ENCODE data around the gene TNRC6C.
A peak's percentile ranks its signal among the peaks of the same experiment; 100 is the strongest.

TNRC6C gene, protein sequence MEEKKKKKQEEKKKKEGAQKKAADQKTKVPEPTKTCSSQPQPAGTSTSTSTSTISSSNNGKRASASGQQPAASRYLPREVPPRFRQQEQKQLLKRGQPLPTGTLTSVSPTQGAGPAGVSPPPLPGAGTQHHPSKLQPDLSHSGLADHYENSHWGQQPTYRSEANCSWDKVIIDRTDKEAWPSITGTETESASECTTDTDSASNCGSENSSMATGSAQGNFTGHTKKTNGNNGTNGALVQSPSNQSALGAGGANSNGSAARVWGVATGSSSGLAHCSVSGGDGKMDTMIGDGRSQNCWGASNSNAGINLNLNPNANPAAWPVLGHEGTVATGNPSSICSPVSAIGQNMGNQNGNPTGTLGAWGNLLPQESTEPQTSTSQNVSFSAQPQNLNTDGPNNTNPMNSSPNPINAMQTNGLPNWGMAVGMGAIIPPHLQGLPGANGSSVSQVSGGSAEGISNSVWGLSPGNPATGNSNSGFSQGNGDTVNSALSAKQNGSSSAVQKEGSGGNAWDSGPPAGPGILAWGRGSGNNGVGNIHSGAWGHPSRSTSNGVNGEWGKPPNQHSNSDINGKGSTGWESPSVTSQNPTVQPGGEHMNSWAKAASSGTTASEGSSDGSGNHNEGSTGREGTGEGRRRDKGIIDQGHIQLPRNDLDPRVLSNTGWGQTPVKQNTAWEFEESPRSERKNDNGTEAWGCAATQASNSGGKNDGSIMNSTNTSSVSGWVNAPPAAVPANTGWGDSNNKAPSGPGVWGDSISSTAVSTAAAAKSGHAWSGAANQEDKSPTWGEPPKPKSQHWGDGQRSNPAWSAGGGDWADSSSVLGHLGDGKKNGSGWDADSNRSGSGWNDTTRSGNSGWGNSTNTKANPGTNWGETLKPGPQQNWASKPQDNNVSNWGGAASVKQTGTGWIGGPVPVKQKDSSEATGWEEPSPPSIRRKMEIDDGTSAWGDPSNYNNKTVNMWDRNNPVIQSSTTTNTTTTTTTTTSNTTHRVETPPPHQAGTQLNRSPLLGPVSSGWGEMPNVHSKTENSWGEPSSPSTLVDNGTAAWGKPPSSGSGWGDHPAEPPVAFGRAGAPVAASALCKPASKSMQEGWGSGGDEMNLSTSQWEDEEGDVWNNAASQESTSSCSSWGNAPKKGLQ (N-terminal part only)

DNA sequence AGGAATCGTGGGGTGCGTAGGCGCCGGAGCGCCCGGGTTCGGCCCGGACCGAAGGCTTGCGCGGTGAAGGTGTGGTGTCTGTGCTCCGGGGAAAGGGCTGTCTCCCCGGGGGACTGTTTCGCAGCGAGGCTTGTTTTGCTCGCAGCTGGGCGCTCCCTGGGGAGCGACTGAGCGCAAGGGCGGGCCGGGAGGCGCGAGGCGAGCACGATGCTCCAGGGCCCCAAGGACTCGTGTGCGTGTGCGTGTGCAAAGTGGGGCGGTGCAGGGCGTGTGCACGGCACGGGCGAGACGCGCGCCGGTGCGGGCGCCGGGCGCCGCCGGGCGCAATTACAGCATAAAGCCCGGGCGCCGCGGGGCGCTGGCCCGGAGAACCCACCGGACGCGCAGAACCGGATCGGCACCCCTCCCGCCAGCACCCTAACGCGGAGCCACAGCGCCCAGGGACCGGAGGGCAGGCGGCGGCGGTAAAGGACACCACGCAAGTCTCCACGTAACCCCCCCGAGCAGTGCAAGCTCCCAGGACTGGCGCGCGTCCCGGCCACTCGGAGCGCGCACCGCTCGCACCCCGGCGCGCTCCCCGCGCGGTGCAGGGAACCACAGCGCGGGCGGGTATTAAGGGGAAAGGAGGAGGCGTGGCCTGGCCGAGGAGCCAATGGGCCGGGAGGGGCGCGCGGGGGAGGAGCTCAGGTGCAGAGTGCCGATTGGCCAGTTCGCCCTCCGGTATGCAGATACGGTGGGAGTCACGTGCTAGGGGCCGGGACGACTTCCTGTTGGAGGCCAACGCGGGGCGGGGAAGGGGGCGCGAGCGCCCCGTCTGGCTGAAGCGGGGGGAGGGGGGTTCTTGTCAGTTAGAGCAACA lies at the start of gene TNRC6C:
TNRC6C (plus strand) TSS at position 847 of the 859 bp plus-strand sequence. CDS start 45,504 bp downstream, outside the sequence.
- peak; percentile 97 to 100 for DNase-seq

DNA sequence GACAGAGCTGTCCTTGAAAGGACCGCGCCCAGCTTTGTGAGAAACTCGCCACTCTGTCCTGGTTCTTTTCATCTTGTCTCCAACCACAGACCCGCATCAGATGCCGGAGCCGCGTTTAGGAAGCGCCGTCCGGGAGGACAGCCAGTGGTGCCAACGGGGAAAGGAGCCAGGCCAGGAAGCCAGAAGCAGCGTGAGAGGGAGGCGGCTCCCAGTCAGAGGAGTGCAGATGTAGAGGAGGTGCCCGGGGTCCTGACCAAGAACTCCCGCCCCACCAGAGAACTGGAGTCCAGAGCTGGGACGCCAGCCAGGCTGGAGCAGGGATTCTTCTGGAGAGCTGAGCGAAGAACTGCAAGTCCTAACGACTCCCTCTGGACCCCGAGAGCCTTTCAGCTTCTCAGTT lies 49.3 kb upstream of the TNRC6C start:
- DNase-seq, result no peak

DNA sequence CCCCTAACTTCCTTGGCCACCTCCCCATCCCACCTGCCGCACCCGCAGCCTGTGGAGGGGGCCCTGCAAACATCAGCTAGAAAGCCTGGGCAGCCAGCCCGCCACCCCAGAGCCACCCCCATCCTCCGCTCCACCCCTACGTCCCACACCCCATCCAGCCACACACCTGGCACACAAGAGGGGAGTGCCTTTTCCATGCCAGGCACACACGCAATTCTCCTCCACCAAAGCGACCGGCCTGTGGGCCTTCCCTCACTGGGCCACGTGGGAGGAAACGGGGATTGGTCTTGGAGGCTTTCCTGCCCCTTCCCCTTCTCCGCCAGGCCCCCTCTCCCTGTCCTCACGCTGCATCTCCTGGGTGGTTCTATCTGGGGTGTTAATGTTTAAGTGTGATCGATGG lies 48.7 kb upstream of the TNRC6C start:
- DNase-seq, result no peak

DNA sequence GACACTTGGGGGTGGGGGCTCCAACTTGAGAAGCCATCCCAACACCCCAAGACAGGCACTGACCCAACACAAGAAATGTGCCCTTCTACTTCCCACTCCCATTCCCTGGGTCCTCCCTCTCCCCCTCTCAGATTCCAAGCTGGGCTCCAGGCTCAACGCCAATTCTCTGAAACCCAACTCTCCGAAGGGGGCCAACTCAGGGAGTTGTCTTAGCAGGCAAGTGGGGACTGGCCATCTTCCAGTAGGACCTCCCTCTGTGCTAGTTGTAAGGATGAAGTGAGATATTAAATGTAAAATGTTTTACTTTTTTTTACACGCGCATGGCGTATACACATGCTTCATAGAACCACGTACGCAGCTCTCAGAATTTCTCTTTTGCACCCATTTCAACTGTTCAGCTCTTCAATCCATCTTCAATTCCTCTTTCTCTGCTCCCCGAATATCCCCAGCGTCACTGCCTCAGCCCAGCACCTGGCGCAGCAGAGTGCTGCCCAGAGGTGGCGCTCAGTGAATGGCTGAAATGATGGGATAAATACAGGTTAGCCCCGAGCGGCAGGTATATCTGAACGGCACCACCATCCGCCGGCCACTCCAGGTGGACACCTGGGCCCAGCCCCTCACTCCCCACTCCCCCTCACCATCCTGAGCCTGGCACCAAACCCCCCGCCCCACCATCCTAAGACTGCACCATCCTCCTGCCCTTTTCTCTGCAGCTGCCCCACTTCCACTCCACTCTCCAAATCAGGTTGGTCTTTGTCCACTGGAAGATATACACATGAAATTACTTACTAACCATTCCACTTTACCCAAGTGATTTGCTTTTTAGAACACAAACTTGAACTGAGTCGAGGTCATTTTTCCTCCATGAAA lies 43.9 kb upstream of the TNRC6C start:
- DNase-seq, result peak in 1 of 2 experiments; percentile 77

DNA sequence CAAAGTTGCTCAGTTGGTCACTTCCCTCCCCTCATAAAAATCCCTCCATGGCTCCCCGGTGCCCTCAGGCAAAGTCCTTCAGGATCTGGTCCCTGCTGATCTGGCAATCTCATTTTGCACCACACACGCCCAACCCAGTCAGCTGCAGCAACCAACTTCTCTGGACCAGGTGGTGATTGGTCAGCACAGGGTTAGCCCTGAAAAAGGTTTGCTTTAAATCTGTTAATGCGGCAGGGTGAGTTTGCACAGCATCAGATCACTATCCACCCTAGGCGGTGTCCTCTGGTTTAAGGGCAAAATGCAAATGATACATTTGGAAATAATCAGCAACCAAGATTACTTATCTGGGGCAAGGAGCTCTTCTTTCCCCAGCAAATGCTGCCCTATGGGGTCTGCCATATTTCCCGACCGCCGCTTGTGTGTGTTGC lies 42.9 kb upstream of the TNRC6C start:
- DNase-seq, result peak; percentile 20 to 47

DNA sequence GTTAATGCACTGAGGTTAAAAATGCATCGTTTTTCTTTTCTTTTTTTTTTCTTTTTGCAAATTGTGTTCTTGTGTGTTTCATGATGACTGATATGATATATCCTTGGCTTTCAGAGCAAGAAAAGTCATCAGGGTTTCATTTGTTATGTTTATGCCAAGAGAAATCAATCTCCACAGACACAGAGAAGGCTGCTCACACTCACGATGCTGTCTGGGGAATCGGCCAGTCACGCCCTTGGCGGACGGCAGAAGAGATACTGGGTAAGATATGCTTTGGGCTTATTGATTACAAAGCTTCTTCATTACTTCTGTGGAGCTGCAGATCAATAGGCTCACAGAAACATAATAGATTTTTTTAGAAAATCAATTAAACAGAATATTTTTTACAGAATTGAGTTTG lies 42.2 kb upstream of the TNRC6C start:
- DNase-seq, result no peak

DNA sequence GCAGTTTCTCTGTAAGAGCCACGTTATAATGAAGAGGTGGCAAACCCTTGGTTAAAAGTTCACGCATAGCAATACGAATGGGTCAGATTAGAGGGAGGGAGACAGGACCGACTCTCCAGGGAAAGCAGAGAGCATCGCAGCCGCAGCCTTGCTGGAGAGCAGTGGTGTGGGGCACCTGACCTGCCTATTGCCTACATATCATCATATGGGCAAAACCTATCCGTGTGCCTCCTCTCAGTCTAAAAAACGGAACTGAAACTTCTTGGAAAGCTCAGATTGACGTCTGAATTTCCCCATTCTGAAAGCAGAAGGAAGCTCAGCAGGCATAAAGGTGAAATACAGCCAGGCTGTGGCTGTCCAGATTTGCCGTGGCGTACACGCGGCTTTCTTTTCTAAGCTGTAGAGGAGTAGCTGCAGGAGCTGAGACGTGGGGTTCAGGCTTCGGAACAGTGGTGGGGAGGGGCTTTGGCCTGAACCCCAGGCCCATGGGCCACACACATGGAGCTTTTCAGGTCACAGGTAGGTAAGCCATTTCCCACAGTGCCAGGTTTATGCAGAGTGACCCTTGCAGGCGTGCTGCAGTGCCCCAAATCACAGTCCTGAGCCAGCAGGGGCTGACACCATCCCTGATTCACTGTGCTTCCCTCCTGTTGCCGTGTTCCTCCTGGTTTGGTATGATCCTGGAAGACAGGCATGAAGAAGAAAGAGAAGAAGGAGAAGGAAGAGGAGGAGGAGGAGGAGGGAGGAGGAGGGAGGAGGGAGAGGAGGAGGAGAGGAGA lies 41.6 kb upstream of the TNRC6C start:
- DNase-seq, result no peak

DNA sequence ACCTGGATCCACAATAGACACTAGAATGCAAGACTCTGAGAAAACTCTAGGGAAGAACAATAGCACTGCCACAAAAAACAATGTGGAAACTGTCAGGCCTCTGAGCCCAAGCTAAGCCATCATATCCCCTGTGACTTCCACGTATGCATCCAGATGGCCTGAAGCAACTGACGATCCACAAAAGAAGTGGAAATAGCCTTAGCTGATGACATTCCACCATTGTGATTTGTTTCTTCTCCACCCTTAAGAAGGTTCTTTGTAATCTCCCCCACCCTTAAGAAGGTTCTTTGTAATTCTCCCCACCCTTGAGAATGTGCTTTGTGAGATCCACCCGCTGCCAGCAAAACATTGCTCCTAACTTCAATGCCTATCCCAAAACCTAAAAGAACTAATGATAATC lies 39.2 kb upstream of the TNRC6C start:
- no peak for DNase-seq

DNA sequence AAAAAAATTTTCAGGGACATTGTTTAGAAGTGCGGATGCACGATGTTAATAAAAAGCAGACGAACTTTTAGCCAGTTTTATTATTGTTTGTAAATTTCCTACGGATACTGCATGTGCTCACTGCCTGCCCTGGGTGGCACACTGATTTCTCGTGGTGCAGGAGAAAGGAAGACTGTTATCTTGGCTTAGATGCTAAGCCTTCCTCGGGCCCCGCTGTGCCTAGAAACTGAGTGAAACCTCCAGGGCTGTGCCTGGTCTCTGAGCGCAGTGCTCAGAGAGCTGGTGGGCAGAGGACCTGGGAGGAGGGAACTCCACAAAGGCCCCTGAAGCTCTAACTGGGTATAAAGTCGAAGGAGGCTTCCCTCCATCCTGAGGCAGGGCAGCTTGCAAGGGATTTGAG lies 35.4 kb upstream of the TNRC6C start:
- no peak for DNase-seq

DNA sequence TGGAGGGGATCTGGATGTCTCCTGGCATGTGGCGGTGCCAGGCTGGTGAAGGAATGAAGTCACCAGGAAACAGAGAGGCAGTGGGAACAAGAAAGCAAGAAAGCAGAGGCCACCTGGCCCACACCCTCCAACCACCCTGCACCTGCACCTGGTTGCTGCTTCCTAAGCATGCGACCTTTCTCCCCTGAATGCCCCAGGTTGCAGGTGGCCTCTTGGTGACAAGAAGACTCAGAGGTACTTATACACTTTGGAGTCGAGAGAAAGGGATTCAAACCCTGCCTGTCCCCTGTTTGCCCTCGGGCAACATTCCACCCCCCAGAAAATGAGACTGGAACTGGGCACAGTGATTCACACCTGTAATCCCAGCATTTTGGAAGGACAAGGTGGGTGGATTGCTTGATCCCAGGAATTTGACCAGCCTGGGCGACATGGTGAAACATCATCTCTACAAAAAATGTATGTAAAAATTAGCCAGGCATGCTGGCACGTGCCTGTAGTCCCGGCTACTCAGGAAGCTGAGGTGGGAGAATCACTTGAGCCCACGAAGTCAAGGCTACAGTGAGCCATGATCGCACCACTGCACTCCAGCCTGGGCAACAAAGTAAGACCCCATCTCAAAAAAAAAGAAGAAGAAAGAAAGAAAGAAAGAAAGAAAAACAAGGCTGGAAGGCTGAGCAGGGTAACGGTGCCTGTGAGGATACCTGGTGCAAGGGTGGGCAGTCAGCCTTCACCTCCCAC lies 34.6 kb upstream of the TNRC6C start:
- peak in 1 of 2 experiments; percentile 44 for DNase-seq

DNA sequence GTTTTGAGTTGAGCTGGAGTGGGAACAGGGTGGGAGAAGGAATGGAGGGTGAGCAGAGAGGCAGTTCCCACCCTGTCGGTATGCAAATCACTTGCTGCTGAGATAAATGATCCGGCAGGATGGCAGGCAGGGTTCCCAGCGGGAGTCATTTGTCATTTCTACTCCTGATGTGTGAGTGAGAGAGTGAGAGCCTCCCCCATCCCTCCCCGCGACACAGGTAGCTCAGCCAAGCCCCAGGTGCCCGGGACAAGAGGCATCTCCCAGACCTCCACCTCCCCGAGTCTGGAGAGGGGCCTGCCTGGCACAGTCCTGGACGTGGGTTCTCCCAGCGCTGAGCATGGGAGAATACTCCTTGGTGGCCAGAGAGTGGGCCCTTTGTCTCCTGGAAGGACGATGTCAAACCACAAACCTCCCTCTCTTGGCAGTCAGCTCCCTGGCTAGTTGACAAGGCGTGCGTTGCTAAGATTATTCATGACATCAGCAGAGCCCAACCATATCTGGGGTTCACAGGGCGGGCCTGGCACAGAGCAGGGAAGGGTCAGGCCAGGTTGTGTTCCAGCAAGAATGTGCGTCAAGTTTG lies 33.7 kb upstream of the TNRC6C start:
- DNase-seq, result peak; percentile 77 to 89

DNA sequence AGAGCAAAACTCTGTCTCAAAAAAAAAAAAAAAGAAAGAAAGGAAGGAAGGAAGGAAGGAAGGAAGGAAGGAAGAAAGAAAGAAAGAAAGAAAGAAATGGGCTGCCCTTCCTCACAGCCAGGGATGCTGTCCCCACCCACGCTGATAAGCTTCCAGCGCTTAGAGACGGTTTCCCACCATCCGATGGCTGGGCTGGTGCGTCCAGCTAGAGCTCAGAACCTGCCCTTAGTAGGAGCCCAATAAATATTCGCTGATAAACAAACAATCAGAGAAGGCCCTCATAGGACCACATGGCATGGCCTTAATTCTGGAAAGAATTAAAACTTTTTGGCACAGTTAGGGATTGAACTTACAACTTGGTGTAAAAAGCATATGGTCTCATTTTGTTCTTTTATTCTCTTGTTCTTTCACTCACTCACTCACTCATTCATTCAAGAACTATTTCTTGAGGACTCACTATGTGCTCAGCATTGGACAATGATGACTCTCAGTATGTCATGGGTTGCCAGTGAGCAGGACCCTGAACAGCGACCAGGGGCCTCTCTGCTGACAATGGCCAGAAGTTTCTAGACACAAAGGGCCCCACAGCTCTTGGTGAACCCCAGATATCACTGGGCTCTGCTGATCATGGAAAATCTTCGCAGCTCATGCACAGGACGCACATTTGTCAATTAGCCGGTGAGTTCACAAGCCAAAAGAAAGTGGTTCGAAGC lies 32.5 kb upstream of the TNRC6C start:
- DNase-seq, result no peak

DNA sequence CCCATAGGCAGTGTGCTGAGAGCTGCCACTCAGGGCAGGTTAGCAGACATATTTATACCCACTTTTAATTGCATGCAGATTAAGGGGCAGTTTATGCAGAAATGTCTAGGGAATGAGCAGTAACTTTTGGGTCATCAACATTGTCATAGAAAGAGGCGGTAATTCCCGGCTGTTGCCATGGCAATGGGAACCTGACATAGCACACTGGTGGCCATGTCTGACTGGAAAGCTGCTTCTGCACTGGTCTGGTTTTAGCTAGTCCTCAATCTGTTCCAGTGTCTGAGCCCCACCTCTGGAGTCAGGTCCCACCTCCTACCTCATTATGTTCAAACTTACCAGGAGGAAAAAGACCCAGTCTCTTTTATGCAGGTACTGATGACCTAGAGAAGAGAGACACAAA lies 31.5 kb upstream of the TNRC6C start:
- DNase-seq, result no peak

DNA sequence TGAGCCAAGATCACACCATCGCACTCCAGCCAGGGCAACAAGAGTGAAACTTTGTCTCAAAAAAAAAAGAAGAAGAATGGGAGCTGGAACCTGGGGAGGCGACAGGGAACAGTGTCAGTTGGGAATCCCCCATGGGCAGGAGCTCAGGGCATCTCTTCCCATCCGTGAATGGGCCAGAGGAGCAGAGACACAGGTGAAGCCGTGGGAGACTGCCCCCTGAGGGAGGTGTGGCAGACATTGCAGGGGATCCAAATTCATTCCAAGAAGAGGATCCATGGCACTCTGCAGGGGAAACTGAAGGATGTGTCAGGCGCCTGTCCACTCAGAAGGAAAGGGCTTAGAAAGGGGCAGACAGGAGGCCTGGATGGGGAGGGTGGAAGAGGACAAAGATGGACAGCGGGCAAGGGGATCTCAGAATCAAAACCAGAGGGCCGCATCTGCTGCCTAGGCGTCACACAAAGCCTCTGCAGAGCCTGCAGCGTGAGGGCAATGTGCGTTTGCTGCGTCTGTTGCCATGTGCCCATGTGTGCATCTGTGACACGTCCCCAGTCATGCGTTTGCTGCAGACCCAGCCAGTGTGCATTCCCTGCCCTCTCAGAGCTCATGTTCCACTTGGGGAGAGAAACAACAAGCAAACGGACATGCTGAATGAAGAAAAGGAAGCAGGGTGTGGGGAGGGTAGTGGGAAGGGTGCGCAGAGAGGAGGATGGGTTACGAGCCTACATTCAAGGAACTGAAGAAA lies 30.6 kb upstream of the TNRC6C start:
- DNase-seq, result no peak

DNA sequence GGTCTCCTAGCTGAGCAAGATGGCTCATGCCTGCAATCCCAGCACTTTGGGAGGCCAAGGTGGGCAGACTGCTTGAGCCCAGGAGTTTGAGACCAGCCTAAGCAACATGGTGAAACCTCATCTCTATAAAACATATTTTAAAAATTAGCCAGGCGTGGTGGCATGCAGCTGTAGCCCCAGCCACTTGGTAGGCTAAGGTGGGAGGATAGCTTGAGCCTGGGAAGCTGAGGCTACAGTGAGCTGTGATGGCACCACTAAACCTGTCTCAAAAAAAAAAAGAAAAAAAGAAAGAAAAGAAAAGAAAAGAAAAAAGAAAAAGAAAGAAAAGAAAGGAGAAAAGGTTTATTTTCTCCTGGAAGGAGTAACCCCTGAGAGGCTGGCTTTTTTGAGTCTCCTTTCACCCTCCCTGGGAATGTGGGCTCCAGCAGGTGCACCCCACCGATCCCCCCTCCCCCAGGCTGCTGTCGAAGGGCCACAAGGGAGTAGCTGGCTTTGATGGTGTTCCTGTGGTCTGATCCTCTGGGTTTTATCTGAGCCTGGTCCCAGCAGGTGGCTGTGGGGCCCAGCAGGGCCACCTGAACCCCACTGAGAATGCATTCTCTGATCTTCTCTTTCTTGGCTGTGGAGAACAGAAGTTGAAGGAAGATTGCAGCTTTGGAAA lies 29.9 kb upstream of the TNRC6C start:
- no peak for DNase-seq

DNA sequence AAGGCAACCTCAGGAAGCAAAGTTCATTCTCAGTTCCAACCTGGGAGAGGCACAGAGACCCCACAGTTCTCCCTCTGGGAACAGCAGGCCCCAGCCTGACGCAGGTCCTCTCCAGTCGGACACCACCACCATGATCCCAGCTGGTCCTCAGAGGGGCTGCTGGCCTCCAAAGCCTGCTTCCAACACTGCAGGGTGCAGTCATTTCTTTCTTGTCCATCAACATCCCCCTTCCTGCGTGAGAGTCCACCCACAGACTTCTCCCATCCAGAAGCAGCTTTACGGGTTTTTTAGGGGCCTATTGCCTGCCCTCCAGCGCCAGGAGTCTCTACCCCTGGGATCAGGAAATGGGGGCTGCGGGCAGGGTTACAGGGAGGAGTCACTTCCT lies 29.3 kb upstream of the TNRC6C start:
- DNase-seq, result no peak

DNA sequence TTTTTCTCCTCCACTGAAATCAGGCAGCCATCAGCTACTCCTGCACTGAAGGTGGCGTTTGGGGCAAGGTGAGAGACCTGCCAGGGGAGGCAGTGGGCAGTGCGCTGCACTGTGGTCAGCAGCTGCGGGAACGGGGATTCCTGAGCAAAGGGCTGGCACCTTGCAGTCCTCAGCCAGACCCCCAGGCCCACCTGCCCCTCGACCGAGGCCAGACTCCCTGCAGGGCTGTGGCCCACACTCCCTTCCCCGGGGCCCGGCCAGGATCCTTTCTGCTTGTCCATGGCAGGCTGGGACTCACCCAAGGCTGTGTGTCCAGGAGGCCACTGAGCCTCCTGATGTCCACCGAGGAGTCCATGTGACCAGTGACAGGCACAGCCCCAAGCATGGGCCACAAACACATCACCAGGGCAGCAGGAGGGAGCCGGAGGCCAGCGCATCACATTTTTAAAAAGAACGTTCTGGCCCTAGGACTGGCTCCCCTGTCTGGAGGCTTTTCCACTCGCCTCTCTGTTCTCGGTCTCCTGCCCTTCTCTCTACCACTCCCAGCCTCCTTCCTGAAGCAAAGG lies 28.5 kb upstream of the TNRC6C start:
- no peak for DNase-seq
